ENCODE data around the gene MRI1. TPM values are rescaled to one million over a fixed set of nuclear protein-coding genes. Genes with fewer than 3 reads are reported as not detected.
"Not testable (repeated sequence)": the region's sequence is repeated elsewhere in the genome, so short reads cannot be mapped to it uniquely, and the experiment has no call there.

The MRI1 gene
- total RNA-seq, 6 donors from 2014 or later = 29.4 to 155 (median 42.3) TPM

DNA sequence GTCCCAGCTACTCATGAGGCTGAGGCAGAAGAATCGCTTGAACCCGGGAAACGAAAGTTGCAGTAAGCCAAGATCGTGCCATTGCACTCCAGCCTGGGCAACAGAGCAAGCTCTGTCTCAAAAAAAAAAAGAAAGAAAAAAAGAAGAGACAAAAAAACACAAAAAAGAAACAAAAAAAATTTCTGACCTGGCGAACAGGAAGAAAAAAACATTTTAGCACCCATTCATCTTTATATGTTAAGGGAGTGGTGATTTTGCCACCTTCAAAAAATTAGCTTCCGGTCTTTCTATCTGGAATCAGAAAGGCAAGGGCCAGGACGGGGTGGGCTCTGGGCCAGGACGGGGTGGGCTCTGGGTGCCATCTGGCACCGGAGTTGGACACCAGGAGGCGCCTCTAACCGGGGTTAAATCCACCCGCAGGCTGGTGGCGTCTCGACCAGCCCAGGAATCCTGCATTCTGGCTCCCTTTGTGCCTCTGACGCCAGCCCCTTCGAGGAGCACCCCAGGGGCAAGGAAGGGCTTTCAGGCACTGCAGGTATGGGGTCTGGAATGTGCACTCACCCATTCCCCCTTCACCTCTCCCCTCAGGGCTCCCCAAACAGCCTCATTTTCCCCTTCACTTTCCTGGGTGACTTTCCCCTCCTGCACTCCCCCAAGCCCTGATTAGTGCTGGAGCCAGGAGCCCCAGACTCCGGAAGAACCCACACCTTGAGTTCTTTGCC lies 20.6 kb downstream of the MRI1 start:
- H3K9me3 ChIP-seq = no peaks in the 10 kb centered on the region
- WGBS, 2 donors = 21 to 22% methylated on average over 17 of the region's 17 CpGs
- TF ChIP-seq EP300 (IDR thresholded peaks at IDR 0.05) (no peak), CTCF (IDR thresholded peaks at IDR 0.05) (peak; percentile 64 to 83 (median 75)), POLR2A (IDR thresholded peaks at IDR 0.05) (no peak), POLR2AphosphoS5 (IDR thresholded peaks at IDR 0.05) (peak in 1 of 2 donors; percentile 37)
- H3K4me1 ChIP-seq = peaks cover 50 to 66% (median 54%) of the 10 kb centered on the region in 4 donors
- peak; percentile 84 to 87 for DNase-seq
- no peaks in the 10 kb centered on the region for H3K27me3 ChIP-seq
- no peak overlapping the region for H3K4me3 ChIP-seq
- ATAC-seq (ENCODE audit: low FRiP score in 2 of 2) = peak; percentile 48 to 81
- no peaks in the 10 kb centered on the region for H3K36me3 ChIP-seq
- peak overlapping the region in 1 of 4 donors; percentile 57 for H3K27ac ChIP-seq

DNA sequence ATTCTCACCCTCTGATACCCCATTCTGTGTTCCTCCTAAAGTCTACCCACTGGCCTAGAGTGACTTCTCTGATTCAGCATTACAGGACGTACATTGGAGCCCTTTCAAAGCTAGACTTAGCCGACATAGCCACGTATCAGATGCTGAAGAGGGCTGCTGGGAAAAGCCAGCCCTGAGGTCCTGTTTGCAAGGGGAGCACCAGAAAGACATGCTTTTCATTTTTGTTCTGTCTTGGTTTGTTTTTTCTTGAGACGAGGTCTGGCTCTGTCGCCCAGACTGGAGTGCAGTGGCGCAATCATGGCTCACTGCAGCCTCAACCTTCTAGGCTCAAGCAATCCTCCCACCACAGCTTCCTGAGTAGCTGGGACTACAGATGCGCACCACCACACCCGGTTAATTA lies 24.7 kb downstream of the MRI1 start:
- DNase-seq (peak in 1 of 2 donors; percentile 69), ATAC-seq (ENCODE audit: low FRiP score in 2 of 2) (peak in 1 of 2 donors; percentile 66)
- no peaks in the 10 kb centered on the region for H3K36me3 ChIP-seq
- TF ChIP-seq CTCF (IDR thresholded peaks at IDR 0.05) = no peak
- peak in 1 of 2 donors; percentile 27 for TF ChIP-seq POLR2AphosphoS5 (IDR thresholded peaks at IDR 0.05)
- TF ChIP-seq POLR2A (IDR thresholded peaks at IDR 0.05) = peak in 1 of 4 donors; percentile 17
- no peak for TF ChIP-seq EP300 (IDR thresholded peaks at IDR 0.05)
- H3K9me3 ChIP-seq = no peaks in the 10 kb centered on the region
- H3K27me3 ChIP-seq = no peaks in the 10 kb centered on the region
- peak overlapping the region; percentile 68 to 88 (median 86) for H3K27ac ChIP-seq
- H3K4me3 ChIP-seq = no peak overlapping the region
- H3K4me1 ChIP-seq = peaks cover 35 to 47% (median 43%) of the 10 kb centered on the region in 4 donors
- WGBS, 2 donors = 27 to 39% methylated on average over 8 of the region's 8 CpGs

GRCh38 chr19:13790354-13790753 lies 26.0 kb downstream of the MRI1 start:
- no peaks in the 10 kb centered on the region for H3K36me3 ChIP-seq
- ATAC-seq (ENCODE audit: low FRiP score in 2 of 2) = no peak

DNA sequence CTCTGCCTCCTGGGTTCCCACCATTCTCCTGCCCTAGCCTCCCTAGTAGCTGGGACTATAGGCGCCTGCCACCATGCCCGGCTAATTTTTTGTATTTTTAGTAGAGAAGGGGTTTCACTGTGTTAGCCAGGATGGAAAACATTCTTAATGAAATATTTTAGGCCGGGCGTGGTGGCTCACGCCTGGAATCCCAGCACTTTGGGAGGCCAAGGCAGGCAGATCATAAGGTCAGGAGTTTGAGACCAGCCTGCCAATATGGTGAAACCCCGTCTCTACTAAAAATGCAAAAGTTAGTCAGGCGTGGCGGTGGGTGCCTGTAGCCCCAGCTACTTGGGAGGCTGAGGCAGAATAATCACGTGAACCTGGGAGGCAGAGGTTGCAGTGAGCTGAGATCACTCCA lies 29.0 kb downstream of the MRI1 start:
- WGBS, 2 donors = 84 to 87% methylated on average over 9 of the region's 9 CpGs
- H3K9me3 ChIP-seq; H3K4me3 ChIP-seq; H3K27me3 ChIP-seq; DNase-seq; ATAC-seq (ENCODE audit: low FRiP score in 2 of 2); H3K36me3 ChIP-seq: not testable (repeated sequence)
- peaks cover 34 to 54% (median 47%) of the 10 kb centered on the region in 4 donors for H3K4me1 ChIP-seq
- H3K27ac ChIP-seq = peak overlapping the region in 2 of 4 donors; percentile 92 to 96

More at GRCh38 chr19:13790354-13790753, 26.0 kb downstream of the MRI1 start:
- H3K27me3 ChIP-seq = no peaks in the 10 kb centered on the region
- H3K4me1 ChIP-seq = peaks cover 27 to 44% (median 37%) of the 10 kb centered on the region in 4 donors
- 56 to 80% methylated on average over 8 of the region's 8 CpGs for WGBS, 2 donors
- H3K27ac ChIP-seq = peak overlapping the region in 1 of 4 donors; percentile 48
- H3K4me3 ChIP-seq = no peak overlapping the region
- H3K9me3 ChIP-seq = no peaks in the 10 kb centered on the region
- TF ChIP-seq CTCF (IDR thresholded peaks at IDR 0.05) (no peak), POLR2A (IDR thresholded peaks at IDR 0.05) (no peak), EP300 (IDR thresholded peaks at IDR 0.05) (no peak), POLR2AphosphoS5 (IDR thresholded peaks at IDR 0.05) (no peak)
- DNase-seq = peak in 1 of 2 donors; percentile 47

GRCh38 chr19:13794398-13794756 lies 30.1 kb downstream of the MRI1 start:
- Histone ChIP-seq H3K4me3 (peak overlapping the region; percentile 66 to 88 (median 78)), H3K4me1 (peaks cover 27 to 47% (median 38%) of the 10 kb centered on the region in 4 donors), H3K9me3 (no peaks in the 10 kb centered on the region), H3K36me3 (no peaks in the 10 kb centered on the region), H3K27ac (peak overlapping the region; percentile 91 to 96 (median 92)), H3K27me3 (no peaks in the 10 kb centered on the region)
- TF ChIP-seq EP300 (IDR thresholded peaks at IDR 0.05) (no peak), CTCF (IDR thresholded peaks at IDR 0.05) (no peak), POLR2AphosphoS5 (IDR thresholded peaks at IDR 0.05) (peak; percentile 7 to 38)
- ATAC-seq (ENCODE audit: low FRiP score in 2 of 2) = peak; percentile 49 to 63
- peak in 1 of 2 donors; percentile 62 for DNase-seq
- 1 to 4% methylated on average over 7 to 8 of the region's 8 CpGs for WGBS, 2 donors
